EL (cell line): ENCODE measurements around the gene NCL.

Experiments
- DNase-seq: peaks from one replicate; pipeline ENCODE4 v3.0.0-alpha.2; 2016

NCL gene

GRCh38 chr2:231463698-231464575 lies at the start of gene NCL:
TSS of gene NCL (minus strand) at chr2:231464484. CDS start at chr2:231464353, 131 bp downstream.
- DNase-seq, result peak; percentile 97

GRCh38 chr2:231513746-231514224 lies 49.5 kb upstream of the NCL start:
- no peak for DNase-seq

- no peak for DNase-seq
Measured at GRCh38 chr2:231512222-231512621, 47.9 kb upstream of the NCL start.

- DNase-seq, result no peak
Measured at GRCh38 chr2:231503766-231504165, 39.5 kb upstream of the NCL start.

GRCh38 chr2:231502596-231502995 lies 38.3 kb upstream of the NCL start:
- DNase-seq, result no peak

- no peak for DNase-seq
Measured at GRCh38 chr2:231497651-231498050, 33.4 kb upstream of the NCL start.

- DNase-seq, result no peak
Measured at GRCh38 chr2:231494669-231495068, 30.4 kb upstream of the NCL start.

- no peak for DNase-seq
Measured at GRCh38 chr2:231490801-231491200, 26.5 kb upstream of the NCL start.

GRCh38 chr2:231489990-231490389 lies 25.7 kb upstream of the NCL start:
- no peak for DNase-seq

- no peak for DNase-seq
Measured at GRCh38 chr2:231488331-231488730, 24.0 kb upstream of the NCL start.

GRCh38 chr2:231486851-231487596 lies 22.7 kb upstream of the NCL start:
- no peak for DNase-seq

- peak; percentile 32 for DNase-seq
Measured at GRCh38 chr2:231483398-231484329, 19.4 kb upstream of the NCL start.

GRCh38 chr2:231482806-231483391 lies 18.6 kb upstream of the NCL start:
- peak; percentile 65 for DNase-seq

GRCh38 chr2:231480781-231481180 lies 16.5 kb upstream of the NCL start:
- no peak for DNase-seq

GRCh38 chr2:231479455-231479854 lies 15.2 kb upstream of the NCL start:
- DNase-seq, result no peak

- DNase-seq, result no peak
Measured at GRCh38 chr2:231476920-231477319, 12.6 kb upstream of the NCL start.

GRCh38 chr2:231475965-231476364 lies 11.7 kb upstream of the NCL start:
- DNase-seq, result no peak

GRCh38 chr2:231472816-231473215 lies 8.5 kb upstream of the NCL start:
- DNase-seq, result no peak

GRCh38 chr2:231470246-231470900 lies 6.1 kb upstream of the NCL start:
- DNase-seq, result no peak

- DNase-seq, result no peak
Measured at GRCh38 chr2:231469583-231469950, 5.3 kb upstream of the NCL start.

GRCh38 chr2:231467613-231468530 lies 3.6 kb upstream of the NCL start:
- DNase-seq, result no peak
